ENCODE measurements around the gene OTX2.

The OTX2 gene

DNA sequence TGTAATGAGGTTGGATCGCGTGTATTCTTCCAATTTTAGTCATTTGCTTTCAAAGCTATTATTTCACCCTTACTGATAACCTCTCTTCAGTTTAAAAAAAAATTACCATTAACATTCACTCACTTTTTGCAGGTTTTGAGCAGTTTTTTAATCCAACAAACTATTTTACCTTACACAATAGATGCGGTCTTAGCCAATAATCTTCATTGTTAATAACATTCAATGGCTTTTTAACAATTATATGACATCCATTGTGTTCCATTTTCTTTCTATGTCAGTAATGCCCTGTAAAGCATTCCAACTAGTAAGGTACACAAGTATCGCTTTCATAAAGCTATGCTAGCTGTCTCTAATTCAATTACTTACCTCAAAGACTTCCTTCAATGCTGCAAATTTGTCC, 18.9 kb upstream of the OTX2 start:
- Histone ChIP-seq H3K27ac (ENCODE audit: low read depth, low read length) (no peak overlapping the region), H3K9ac (ENCODE audit: low read length in 5 of 5) (no peak overlapping the region), H3K36me3 (ENCODE audit: control insufficient read depth in 5 of 5, insufficient read depth in 5 of 5, low read length in 5 of 5) (no peaks in the 10 kb centered on the region), H3K4me1 (ENCODE audit: control insufficient read depth in 5 of 5, insufficient read depth in 5 of 5, low read length in 5 of 5) (no peaks in the 10 kb centered on the region), H3K9me3 (ENCODE audit: control insufficient read depth in 5 of 5, low read length in 5 of 5) (no peaks in the 10 kb centered on the region), H3K27me3 (ENCODE audit: control insufficient read depth in 5 of 5, insufficient read depth in 4 of 5, low read length in 5 of 5) (no peaks in the 10 kb centered on the region), H3K4me3 (ENCODE audit: low read depth in 1 of 5, low read length in 5 of 5) (no peak overlapping the region)

- Histone ChIP-seq H3K36me3 (ENCODE audit: control insufficient read depth in 5 of 5, insufficient read depth in 5 of 5, low read length in 5 of 5) (no peaks in the 10 kb centered on the region), H3K27me3 (ENCODE audit: control insufficient read depth in 5 of 5, insufficient read depth in 4 of 5, low read length in 5 of 5) (peaks cover 0 to 3% (median under 1%) of the 10 kb centered on the region in 5 donors), H3K27ac (ENCODE audit: low read depth, low read length) (no peak overlapping the region)
Measured at GRCh38 chr14:56826214-56826613, 15.9 kb upstream of the OTX2 start.

DNA sequence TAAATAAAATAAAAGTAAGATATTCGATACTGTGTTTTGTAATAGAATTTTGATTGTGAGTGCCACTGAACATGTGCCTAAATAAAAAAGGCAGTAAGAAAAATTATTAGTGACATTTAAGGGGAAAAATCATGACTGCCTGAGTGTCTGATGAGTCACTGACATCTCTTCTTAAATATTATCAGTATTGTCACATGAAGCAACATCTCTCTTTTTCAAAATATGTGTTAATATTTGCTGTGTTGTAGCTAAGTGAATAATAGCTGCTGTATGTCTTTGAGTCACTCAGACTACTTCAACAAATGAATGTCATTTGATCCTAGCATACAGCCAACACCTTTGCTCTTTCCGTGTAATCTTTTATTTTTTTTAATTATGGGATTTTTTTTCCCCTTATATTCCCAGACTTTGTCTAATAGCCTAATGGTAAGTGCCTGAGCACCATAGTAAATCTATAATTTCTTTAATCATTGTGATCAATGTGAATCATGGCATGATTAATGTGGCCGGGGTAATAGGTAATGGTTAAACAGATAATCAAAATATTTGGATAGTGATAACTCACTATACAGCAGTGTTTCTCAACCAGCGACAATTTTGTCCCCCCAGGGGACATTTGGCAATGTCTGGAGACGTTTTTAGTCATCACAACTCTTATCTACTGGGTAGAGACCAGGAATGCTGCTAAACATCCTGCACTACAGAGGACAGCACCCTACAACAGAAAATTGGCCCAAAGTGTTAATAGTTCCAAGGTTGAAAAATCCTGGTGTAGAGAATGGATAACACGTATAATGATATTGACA, 11.7 kb upstream of the OTX2 start:
- Histone ChIP-seq H3K27ac (ENCODE audit: low read depth, low read length) (no peak overlapping the region), H3K4me1 (ENCODE audit: control insufficient read depth in 5 of 5, insufficient read depth in 5 of 5, low read length in 5 of 5) (no peaks in the 10 kb centered on the region), H3K9ac (ENCODE audit: low read length in 5 of 5) (no peak overlapping the region), H3K4me3 (ENCODE audit: low read depth in 1 of 5, low read length in 5 of 5) (no peak overlapping the region), H3K36me3 (ENCODE audit: control insufficient read depth in 5 of 5, insufficient read depth in 5 of 5, low read length in 5 of 5) (no peaks in the 10 kb centered on the region), H3K27me3 (ENCODE audit: control insufficient read depth in 5 of 5, insufficient read depth in 4 of 5, low read length in 5 of 5) (peaks cover 11 to 25% (median 18%) of the 10 kb centered on the region in 5 donors), H3K9me3 (ENCODE audit: control insufficient read depth in 5 of 5, low read length in 5 of 5) (no peaks in the 10 kb centered on the region)

More at GRCh38 chr14:56826214-56826613, 15.9 kb upstream of the OTX2 start:
- Histone ChIP-seq H3K9ac (ENCODE audit: low read length in 5 of 5) (no peak overlapping the region), H3K4me1 (ENCODE audit: control insufficient read depth in 5 of 5, insufficient read depth in 5 of 5, low read length in 5 of 5) (no peaks in the 10 kb centered on the region), H3K9me3 (ENCODE audit: control insufficient read depth in 5 of 5, low read length in 5 of 5) (no peaks in the 10 kb centered on the region), H3K4me3 (ENCODE audit: low read depth in 1 of 5, low read length in 5 of 5) (no peak overlapping the region)

- Histone ChIP-seq H3K4me3 (ENCODE audit: low read depth in 1 of 5, low read length in 5 of 5) (no peak overlapping the region), H3K4me1 (ENCODE audit: control insufficient read depth in 5 of 5, insufficient read depth in 5 of 5, low read length in 5 of 5) (no peaks in the 10 kb centered on the region), H3K27me3 (ENCODE audit: control insufficient read depth in 5 of 5, insufficient read depth in 4 of 5, low read length in 5 of 5) (peaks cover 13 to 32% (median 22%) of the 10 kb centered on the region in 5 donors), H3K9me3 (ENCODE audit: control insufficient read depth in 5 of 5, low read length in 5 of 5) (no peaks in the 10 kb centered on the region), H3K27ac (ENCODE audit: low read depth, low read length) (no peak overlapping the region), H3K9ac (ENCODE audit: low read length in 5 of 5) (no peak overlapping the region), H3K36me3 (ENCODE audit: control insufficient read depth in 5 of 5, insufficient read depth in 5 of 5, low read length in 5 of 5) (no peaks in the 10 kb centered on the region)
Measured at GRCh38 chr14:56821177-56821576, 10.9 kb upstream of the OTX2 start.

GRCh38 chr14:56817396-56817921, 7.2 kb upstream of the OTX2 start:
- Histone ChIP-seq H3K4me3 (ENCODE audit: low read depth in 1 of 5, low read length in 5 of 5) (no peak overlapping the region), H3K4me1 (ENCODE audit: control insufficient read depth in 5 of 5, insufficient read depth in 5 of 5, low read length in 5 of 5) (no peaks in the 10 kb centered on the region), H3K9ac (ENCODE audit: low read length in 5 of 5) (no peak overlapping the region), H3K9me3 (ENCODE audit: control insufficient read depth in 5 of 5, low read length in 5 of 5) (no peaks in the 10 kb centered on the region), H3K27ac (ENCODE audit: low read depth, low read length) (no peak overlapping the region), H3K27me3 (ENCODE audit: control insufficient read depth in 5 of 5, insufficient read depth in 4 of 5, low read length in 5 of 5) (peaks cover 29 to 54% (median 46%) of the 10 kb centered on the region in 5 donors), H3K36me3 (ENCODE audit: control insufficient read depth in 5 of 5, insufficient read depth in 5 of 5, low read length in 5 of 5) (no peaks in the 10 kb centered on the region)

DNA sequence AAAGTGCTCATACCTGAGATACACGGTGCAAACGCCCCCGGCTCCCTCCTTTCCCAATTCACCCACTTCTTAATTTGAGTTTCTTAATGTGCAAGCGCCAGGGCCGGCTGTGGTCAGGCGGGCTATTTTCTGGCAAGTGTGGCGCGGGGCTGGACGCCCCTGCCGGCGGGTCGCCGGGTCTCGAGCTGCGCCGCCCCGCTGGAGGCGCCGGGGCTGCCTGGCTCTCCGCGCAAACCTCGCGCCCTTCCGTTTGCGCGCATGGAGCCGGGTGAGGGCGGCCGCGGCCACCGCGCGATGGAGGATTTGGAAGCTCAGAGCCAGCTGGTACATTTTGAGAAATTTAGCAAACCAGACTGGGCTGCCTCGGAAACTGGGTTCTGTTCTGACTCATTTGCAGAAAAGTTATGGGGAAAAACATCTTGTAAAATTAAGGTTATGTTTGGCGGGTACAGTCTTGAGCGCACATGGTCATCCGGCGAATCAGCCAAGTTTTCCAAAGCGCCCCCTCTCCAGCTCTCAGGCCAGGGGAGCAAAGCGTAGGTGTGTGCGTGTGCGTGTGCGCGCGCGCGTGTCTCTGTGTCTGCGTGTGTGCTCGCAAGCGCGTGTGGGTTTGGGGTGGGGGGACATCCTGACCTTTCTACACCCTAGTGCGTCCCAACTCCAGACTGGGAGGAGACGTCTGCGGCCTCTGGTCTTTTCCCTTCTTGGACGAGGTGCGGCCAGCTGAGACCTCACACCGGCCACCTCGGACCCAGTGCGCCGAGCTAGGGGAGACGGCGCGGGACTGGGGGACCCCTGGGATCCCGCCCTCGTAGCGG, 6.5 kb upstream of the OTX2 start:
- H3K9me3 ChIP-seq (ENCODE audit: control insufficient read depth in 5 of 5, low read length in 5 of 5), result no peaks in the 10 kb centered on the region
- H3K36me3 ChIP-seq (ENCODE audit: control insufficient read depth in 5 of 5, insufficient read depth in 5 of 5, low read length in 5 of 5), result no peaks in the 10 kb centered on the region
- no peak overlapping the region for H3K27ac ChIP-seq (ENCODE audit: low read depth, low read length)
- peaks cover 35 to 60% (median 49%) of the 10 kb centered on the region in 5 donors for H3K27me3 ChIP-seq (ENCODE audit: control insufficient read depth in 5 of 5, insufficient read depth in 4 of 5, low read length in 5 of 5)
- no peak overlapping the region for H3K9ac ChIP-seq (ENCODE audit: low read length in 5 of 5)
- no peaks in the 10 kb centered on the region for H3K4me1 ChIP-seq (ENCODE audit: control insufficient read depth in 5 of 5, insufficient read depth in 5 of 5, low read length in 5 of 5)
- H3K4me3 ChIP-seq (ENCODE audit: low read depth in 1 of 5, low read length in 5 of 5), result no peak overlapping the region

GRCh38 chr14:56815745-56816144, 5.5 kb upstream of the OTX2 start:
- no peak overlapping the region for H3K4me3 ChIP-seq (ENCODE audit: low read depth in 1 of 5, low read length in 5 of 5)
- H3K36me3 ChIP-seq (ENCODE audit: control insufficient read depth in 5 of 5, insufficient read depth in 5 of 5, low read length in 5 of 5), result no peaks in the 10 kb centered on the region
- H3K27me3 ChIP-seq (ENCODE audit: control insufficient read depth in 5 of 5, insufficient read depth in 4 of 5, low read length in 5 of 5), result peaks cover 42 to 65% (median 52%) of the 10 kb centered on the region in 5 donors
- H3K9ac ChIP-seq (ENCODE audit: low read length in 5 of 5), result no peak overlapping the region
- H3K9me3 ChIP-seq (ENCODE audit: control insufficient read depth in 5 of 5, low read length in 5 of 5), result no peaks in the 10 kb centered on the region
- no peak overlapping the region for H3K27ac ChIP-seq (ENCODE audit: low read depth, low read length)
- H3K4me1 ChIP-seq (ENCODE audit: control insufficient read depth in 5 of 5, insufficient read depth in 5 of 5, low read length in 5 of 5), result no peaks in the 10 kb centered on the region

DNA sequence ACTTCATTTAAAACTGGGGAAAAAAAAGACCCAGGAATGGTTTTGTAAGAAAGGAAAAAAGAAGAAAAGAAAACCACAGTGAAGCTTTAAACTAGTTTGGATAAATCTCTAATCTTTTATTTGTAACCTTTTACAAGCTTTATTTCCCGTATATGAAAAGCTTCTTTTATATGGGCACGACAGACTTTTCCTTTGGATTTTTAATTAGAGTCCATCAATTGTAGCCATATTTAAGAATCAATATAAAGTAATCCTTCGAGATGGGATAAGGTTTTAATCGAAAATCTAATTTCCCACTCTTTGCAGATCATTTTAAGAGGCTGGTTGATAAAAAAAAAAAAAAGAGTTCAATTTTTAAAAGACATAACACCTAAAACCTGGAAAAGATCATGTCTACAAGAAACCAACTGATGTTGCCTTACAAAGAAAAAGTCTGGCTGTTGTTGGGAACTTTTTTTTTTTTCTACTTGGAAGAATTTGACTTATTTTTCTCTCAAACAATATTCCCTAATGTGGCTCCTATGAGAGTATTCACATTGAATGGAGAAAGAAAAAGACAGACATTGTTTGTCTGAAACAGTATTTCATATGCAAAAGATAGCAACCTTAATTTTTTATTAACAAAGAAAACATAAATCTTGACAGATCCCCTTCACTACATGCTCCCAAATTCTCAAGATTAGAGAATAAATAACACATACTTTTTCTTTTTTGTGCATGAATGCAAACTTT, 4.9 kb upstream of the OTX2 start:
- Histone ChIP-seq H3K36me3 (ENCODE audit: control insufficient read depth in 5 of 5, insufficient read depth in 5 of 5, low read length in 5 of 5) (no peaks in the 10 kb centered on the region), H3K9me3 (ENCODE audit: control insufficient read depth in 5 of 5, low read length in 5 of 5) (no peaks in the 10 kb centered on the region), H3K27me3 (ENCODE audit: control insufficient read depth in 5 of 5, insufficient read depth in 4 of 5, low read length in 5 of 5) (peaks cover 47 to 71% (median 57%) of the 10 kb centered on the region in 5 donors), H3K4me1 (ENCODE audit: control insufficient read depth in 5 of 5, insufficient read depth in 5 of 5, low read length in 5 of 5) (no peaks in the 10 kb centered on the region), H3K27ac (ENCODE audit: low read depth, low read length) (no peak overlapping the region), H3K9ac (ENCODE audit: low read length in 5 of 5) (no peak overlapping the region), H3K4me3 (ENCODE audit: low read depth in 1 of 5, low read length in 5 of 5) (no peak overlapping the region)

DNA sequence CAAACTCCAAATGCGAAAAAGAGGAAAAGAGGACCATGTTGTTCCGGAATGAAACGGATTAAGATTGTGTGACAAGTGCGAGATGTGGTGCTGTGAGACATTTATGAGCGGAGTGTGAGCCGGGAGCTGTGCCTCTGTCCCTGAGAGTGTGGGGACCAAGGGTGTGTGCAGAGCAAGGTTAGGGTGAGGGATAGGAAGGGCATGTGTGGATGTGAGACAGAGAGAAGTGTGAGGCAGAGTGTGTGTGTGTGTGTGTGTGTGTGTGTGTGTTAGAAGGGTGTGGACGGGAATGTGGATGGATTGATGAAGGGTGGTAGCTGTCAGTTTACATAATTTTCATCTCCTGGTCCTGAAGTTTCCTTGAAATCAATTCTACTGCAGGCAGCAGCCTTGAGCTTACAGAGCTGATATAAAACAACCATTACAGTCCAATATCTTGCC, 4.3 kb upstream of the OTX2 start:
- Histone ChIP-seq H3K9me3 (ENCODE audit: control insufficient read depth in 5 of 5, low read length in 5 of 5) (no peaks in the 10 kb centered on the region), H3K9ac (ENCODE audit: low read length in 5 of 5) (no peak overlapping the region), H3K4me1 (ENCODE audit: control insufficient read depth in 5 of 5, insufficient read depth in 5 of 5, low read length in 5 of 5) (no peaks in the 10 kb centered on the region), H3K27me3 (ENCODE audit: control insufficient read depth in 5 of 5, insufficient read depth in 4 of 5, low read length in 5 of 5) (peaks cover 53 to 76% (median 63%) of the 10 kb centered on the region in 5 donors), H3K4me3 (ENCODE audit: low read depth in 1 of 5, low read length in 5 of 5) (no peak overlapping the region), H3K27ac (ENCODE audit: low read depth, low read length) (no peak overlapping the region), H3K36me3 (ENCODE audit: control insufficient read depth in 5 of 5, insufficient read depth in 5 of 5, low read length in 5 of 5) (no peaks in the 10 kb centered on the region)
